ENCODE measurements around the gene ARL8B. TPM values are rescaled to one million over a fixed set of nuclear protein-coding genes. Genes with fewer than 3 reads are reported as not detected.

Gene ARL8B
- total RNA-seq (2011; cell fraction: chromatin; rRNA removed; ENCODE audit: low replicate concordance) = 56.8 and 107 TPM in 2 replicates
- 39.1 and 40.5 TPM in 2 replicates for total RNA-seq (2011; cell fraction: nucleolus; rRNA removed)
- total RNA-seq (2011; cell fraction: nucleoplasm; rRNA removed) = 58.4 and 98.3 TPM in 2 replicates
- total RNA-seq (2014; rRNA removed) = 26.7 and 28.5 TPM in 2 replicates
- 85.8 and 97.1 TPM in 2 replicates for total RNA-seq (2014; rRNA removed; fragmentation: Illumina TruSeq; extraction: Trizol)
- total RNA-seq (2015; rRNA removed; fragmentation: Illumina TruSeq; extraction: Trizol) = 86.1 and 96.4 TPM in 2 replicates
- 73.1 and 77.2 TPM in 2 replicates for total RNA-seq (2021)
- 54.2 and 92.2 TPM in 2 replicates for polyA plus RNA-seq (2011; rRNA removed)
- 25.6 and 49.0 TPM in 2 replicates for polyA plus RNA-seq (2011; cell fraction: cytosol; rRNA removed)
- polyA plus RNA-seq (2011; cell fraction: nucleus; rRNA removed) = 51.2 and 66.2 TPM in 2 replicates
- 72.7 and 118 TPM in 2 replicates for polyA plus RNA-seq (2012)
- 79.2 and 99.4 TPM in 2 replicates for polyA plus RNA-seq (2014; fragmentation: Illumina TruSeq; extraction: Trizol)
- polyA plus RNA-seq (2014; fragmentation: Nextera tagmentation; extraction: Ambion mirVana) = 10 to 100 TPM; 47.8 to 49.6 TPM
- polyA plus RNA-seq (2014; rRNA removed) = 42.3 and 58.0 TPM in 2 replicates
- 37.4 and 44.6 TPM in 2 replicates for polyA minus RNA-seq (2011; rRNA and poly(A)+ RNA removed)
- 36.6 and 38.2 TPM in 2 replicates for polyA minus RNA-seq (2011; cell fraction: cytosol; rRNA and poly(A)+ RNA removed)
- polyA minus RNA-seq (2011; cell fraction: nucleus; rRNA and poly(A)+ RNA removed) = 20.3 and 24.0 TPM in 2 replicates
- Bru-seq, nascent RNA = percentile 92 among the genes with signal in this experiment
- BruChase-seq, experiment 1, labeled RNA remaining after a 2-hour chase = percentile 97 among the genes with signal in this experiment
- percentile 98 among the genes with signal in this experiment for BruChase-seq, experiment 2, labeled RNA remaining after a 6-hour chase
- long read RNA-seq, experiment 1, transcript ARL8B-201 (7 exons, 3,005 nt) = major isoform, 308 of 353 reads
- long read RNA-seq, experiment 1, partial matches to known transcripts = 3 of 353 reads
- long read RNA-seq, experiment 1, other reads (novel, unspliced or antisense) = 38 of 353 reads
- long read RNA-seq, experiment 2, transcript ARL8B-201 (7 exons, 3,005 nt) = major isoform, 30 of 111 reads
- long read RNA-seq, experiment 2, partial matches to known transcripts = 28 of 111 reads
- long read RNA-seq, experiment 2, other reads (novel, unspliced or antisense) = 52 of 111 reads
- long read RNA-seq, experiment 3, transcript ARL8B-201 (7 exons, 3,005 nt) = major isoform, 84 of 94 reads
- long read RNA-seq, experiment 3, partial matches to known transcripts = 0 of 94 reads
- long read RNA-seq, experiment 3, other reads (novel, unspliced or antisense) = 10 of 94 reads

- Histone ChIP-seq H3K9me3 (replicated peaks; ENCODE audit: control insufficient read depth, insufficient read depth, low read depth, low read length) (no peaks in the 10 kb centered on the region), H3K27me3 (ENCODE audit: control insufficient read depth in 2 of 2, insufficient read depth in 2 of 2, low read length in 2 of 2) (no peaks in the 10 kb centered on the region), H3K4me1 (replicated peaks in 1 of 2; ENCODE audit: control insufficient read depth in 2 of 2, insufficient read depth in 2 of 2, low read length in 2 of 2) (peaks cover 19 to 21% of the 10 kb centered on the region in 2 experiments), H3K4me2 (ENCODE audit: insufficient read depth, low read length) (peak within 1 kb of the TSS; percentile 93), H3K4me3 (peak within 1 kb of the TSS; percentile 99), H4K20me1 (replicated peaks; ENCODE audit: control insufficient read depth, insufficient read depth, low read length) (peaks cover 16% of the 10 kb centered on the region), H3K79me2 (ENCODE audit: control insufficient read depth, insufficient read depth, low read length) (peaks cover 55% of the 10 kb centered on the region), H3K9ac (ENCODE audit: insufficient read depth in 1 of 2, low read depth in 2 of 2, low read length in 2 of 2) (peak within 1 kb of the TSS; percentile 96), H3K36me3 (ENCODE audit: control insufficient read depth, insufficient read depth, low read length) (peaks cover 10% of the 10 kb centered on the region; the same call in 2 of the 3 replicates), H2AFZ (ENCODE audit: low read depth, low read length) (peak within 1 kb of the TSS; percentile 94), H3K9me1 (ENCODE audit: control insufficient read depth, insufficient read depth, low read length) (no peaks in the 10 kb centered on the region), H3K27ac (ENCODE audit: extremely low read depth, low read depth, low read length) (peak within 1 kb of the TSS; percentile 92)
- peak; percentile 48 for FAIRE-seq
- WGBS (ENCODE audit: insufficient coverage, low coverage, missing lambda C conversion rate) = under 1% methylated on average over 74 of the region's 74 CpGs
- DNase-seq (ENCODE audit: extremely low read depth in 1 of 4, low spot score in 3 of 4) = peak; percentile 95 to 97 (median 96)
- in situ Hi-C loops (cut with MboI) = no loop called here
- CTCF ChIA-PET (ENCODE audit: low intra/inter-chr PET ratio) = interaction anchor here (0.6 to 1.6 kb wide), 5 partner anchors 13 to 143 kb away, joined by 3 to 6 read pairs (median 3); partner anchors contain the start of gene BHLHE40
- POLR2A ChIA-PET = interaction anchor here (0.6 to 4.4 kb wide), 8 partner anchors 9 to 585 kb away, joined by 3 to 32 read pairs (median 4); partner anchors contain the start of gene BHLHE40
- peak; percentile 96 for ATAC-seq
- BruUV-seq (replicated peaks) = no TSS peak
- intact Hi-C loops (cut with micrococcal nuclease) = loop anchor here (2.0 to 5.0 kb wide), 2 partner anchors 40 to 65 kb away; partner anchors contain the start of gene EDEM1
- no peak for TF ChIP-seq CREBBP (IDR thresholded peaks at IDR 0.05; ENCODE audit: low read depth, low read length)
- no peak for TF ChIP-seq DDX20 (tag; IDR thresholded peaks at IDR 0.05; ENCODE audit: low read depth)
- 0 out of 2 replicates have a peak, but pooled peaks have one; percentile 74 for TF ChIP-seq SRSF3 (IDR thresholded peaks at IDR 0.05; ENCODE audit: insufficient read depth, low read length)
- TF ChIP-seq, protein P1, sequence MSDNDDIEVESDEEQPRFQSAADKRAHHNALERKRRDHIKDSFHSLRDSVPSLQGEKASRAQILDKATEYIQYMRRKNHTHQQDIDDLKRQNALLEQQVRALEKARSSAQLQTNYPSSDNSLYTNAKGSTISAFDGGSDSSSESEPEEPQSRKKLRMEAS (CRISPR knock-in tag; IDR thresholded peaks at IDR 0.05) = peak; percentile 86
- no peak for TF ChIP-seq FOXJ3 (CRISPR knock-in tag; IDR thresholded peaks at IDR 0.05)
- TF ChIP-seq RBM34 (IDR thresholded peaks at IDR 0.05; ENCODE audit: borderline replicate concordance, insufficient read depth, low read length) = no peak; the same call in 1 of the 2 replicates
- TF ChIP-seq SMARCC2 (IDR thresholded peaks at IDR 0.05; ENCODE audit: low read depth) = no peak; the same call in 1 of the 2 replicates
- peak; percentile 96 for TF ChIP-seq U2AF1 (optimal IDR thresholded peaks at IDR 0.05; ENCODE audit: low read depth, low read length)
- TF ChIP-seq FOSL1 (tag; conservative IDR thresholded peaks at IDR 0.05) = peak; percentile 74
- TF ChIP-seq HDAC2 (IDR thresholded peaks at IDR 0.05) = peak; percentile 20; the same call in 1 of the 2 replicates
- TF ChIP-seq, protein P2, sequence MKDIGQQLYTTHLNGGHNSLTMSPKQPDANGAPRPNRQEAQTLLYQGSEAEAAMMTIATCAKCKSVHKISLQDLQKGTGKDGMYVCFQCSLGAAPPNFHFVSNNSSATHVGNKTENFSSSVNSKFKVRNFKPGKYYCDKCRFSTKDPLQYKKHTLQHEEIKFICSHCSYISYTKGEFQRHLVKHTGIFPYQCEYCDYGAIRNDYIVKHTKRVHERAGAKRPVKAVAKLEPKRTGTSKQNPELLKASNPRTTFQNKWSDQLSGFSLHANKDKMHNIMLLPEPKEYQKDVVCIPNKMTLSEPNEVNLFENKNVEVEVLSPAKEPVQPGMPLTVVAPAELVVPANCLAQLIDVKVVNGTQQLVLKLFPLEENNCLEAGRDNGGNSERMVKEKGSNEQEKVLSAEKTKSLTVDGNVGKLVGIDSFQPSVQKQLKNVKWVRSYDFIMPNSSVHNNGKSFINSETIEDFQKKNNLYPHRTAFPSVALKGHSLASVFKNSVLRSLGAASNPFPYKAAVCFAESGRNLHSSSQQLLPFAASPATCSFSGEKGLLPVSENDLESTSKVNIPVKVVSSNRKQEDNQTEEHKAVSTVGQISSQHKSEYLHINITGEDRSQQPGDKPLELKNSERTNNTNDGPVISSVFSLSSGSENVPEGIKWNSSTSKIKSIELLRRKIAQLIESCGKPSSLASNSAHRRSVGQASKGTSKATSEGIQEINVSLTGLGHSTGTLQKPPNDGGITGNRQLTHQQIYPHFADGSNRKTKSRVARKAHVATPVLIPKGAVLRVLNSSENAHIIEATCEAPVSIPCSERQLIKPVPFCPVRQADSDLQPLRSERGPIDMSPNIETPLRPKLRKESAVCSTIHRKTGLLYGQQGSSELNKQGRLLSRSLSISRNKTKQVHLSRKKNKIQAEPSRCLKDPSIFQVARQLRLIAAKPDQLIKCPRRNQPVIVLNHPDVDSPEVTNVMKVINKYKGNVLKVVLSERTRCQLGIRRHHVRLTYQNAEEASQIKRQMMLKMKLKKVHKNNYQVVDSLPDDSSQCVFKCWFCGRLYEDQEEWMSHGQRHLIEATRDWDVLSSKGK (CRISPR knock-in tag; IDR thresholded peaks at IDR 0.05) = no peak
- TF ChIP-seq RAD51 (IDR thresholded peaks at IDR 0.05; ENCODE audit: borderline replicate concordance, low read depth) = peak; percentile 73; the same call in 1 of the 2 replicates
These were observed at the start of gene ARL8B for GRCh38 chr3:5122030-5122740. Gene ARL8B (plus strand): TSS chr3:5122292. CDS start chr3:5122466, 174 bp downstream.

Measured in K562 (cell line).